Central memory CD4-positive, alpha-beta T cell (primary cell): Measurements from ENCODE around the gene CLEC4M.

Source experiments
- DNase-seq: peaks from one replicate; pipeline ENCODE4 v3.0.0; 2022

Gene CLEC4M

GRCh38 chr19:7817801-7818200, 54.8 kb downstream of the CLEC4M start:
- DNase-seq: no peak

GRCh38 chr19:7818806-7819205, 55.8 kb downstream of the CLEC4M start:
- DNase-seq: no peak
